NAMALWA (cell line): ENCODE measurements around the gene EGLN1.

ENCODE experiments used
- DNase-seq: peaks from one replicate; pipeline ENCODE4 v3.0.0-alpha.2; 2015; ENCODE audit warnings: low spot score

The EGLN1 gene

GRCh38 chr1:231324660-231325059 lies 97.4 kb downstream of the EGLN1 start:
- DNase-seq: no peak

- no peak for DNase-seq
Measured at GRCh38 chr1:231322880-231323530, 99.1 kb downstream of the EGLN1 start.

- DNase-seq: no peak
Measured at GRCh38 chr1:231319080-231319479, 103.0 kb downstream of the EGLN1 start.

GRCh38 chr1:231318568-231318967 lies 103.5 kb downstream of the EGLN1 start:
- no peak for DNase-seq

- DNase-seq: no peak
Measured at GRCh38 chr1:231318015-231318355, 104.1 kb downstream of the EGLN1 start.

GRCh38 chr1:231317306-231318014 lies 104.6 kb downstream of the EGLN1 start:
- peak; percentile 26 for DNase-seq

GRCh38 chr1:231315887-231316286 lies 106.2 kb downstream of the EGLN1 start:
- DNase-seq: peak; percentile 60
